K562 (cell line): ENCODE measurements around the gene BHLHE40. TPM values are rescaled to one million over a fixed set of nuclear protein-coding genes. Genes with fewer than 3 reads are reported as not detected.

Source experiments
- ARID1B ChIP-seq: fragments of 450-650 bp; IDR thresholded peaks from 2 replicates; pipeline ENCODE4 v1.6.1; 2016; ENCODE audit warnings: antibody characterized with exemption, mild to moderate bottlenecking, inconsistent platforms
- ARID2 ChIP-seq: fragments of 450-650 bp; IDR thresholded peaks from 2 replicates; pipeline ENCODE4 v1.6.1; 2017; ENCODE audit warnings: antibody characterized with exemption, mild to moderate bottlenecking
- CCNT2 ChIP-seq: IDR thresholded peaks from 2 replicates; pipeline ENCODE4 v1.6.1; 2011; ENCODE audit warnings: borderline replicate concordance, low read depth, mild to moderate bottlenecking, moderate library complexity, mixed read lengths, low read length; ENCODE audit not compliant: insufficient read length; ENCODE audit errors: extremely low read depth
- CEBPB ChIP-seq: fragments of 450-650 bp; IDR thresholded peaks from 2 replicates; pipeline ENCODE4 v1.6.1; 2016; ENCODE audit warnings: missing genetic modification characterization, missing compliant biosample characterization
- CHD7 ChIP-seq: fragments of 200-600 bp; sonication (generic); IDR thresholded peaks from one replicate; pipeline ENCODE4 v1.6.1; 2012; ENCODE audit warnings: mild to moderate bottlenecking, low read depth, low read length, inconsistent platforms
- ELF2 ChIP-seq: fragments of 250-450 bp; sonication (Bioruptor Pico); IDR thresholded peaks from 2 replicates; pipeline ENCODE4 v1.5.0; 2021; ENCODE audit warnings: mild to moderate bottlenecking
- ILK ChIP-seq: fragments of 450-650 bp; IDR thresholded peaks from 2 replicates; pipeline ENCODE4 v1.6.1; 2016; ENCODE audit warnings: missing genetic modification characterization, low read depth, mild to moderate bottlenecking, missing compliant biosample characterization, moderate library complexity, borderline replicate concordance
- KAT7 ChIP-seq: sonication (generic); formaldehyde crosslinking; IDR thresholded peaks from 2 replicates; pipeline ENCODE4 v1.8.0; 2022; ENCODE audit warnings: missing genetic modification reagents, mild to moderate bottlenecking, borderline replicate concordance
- RNF219 ChIP-seq: fragments of 250-450 bp; sonication (Bioruptor Pico); IDR thresholded peaks from 2 replicates; pipeline ENCODE4 v1.5.0; 2022; ENCODE audit warnings: mild to moderate bottlenecking
- SMAD2 ChIP-seq: fragments of 150-350 bp; IDR thresholded peaks from 2 replicates; pipeline ENCODE4 v1.6.1; 2014; ENCODE audit warnings: low read depth, mild to moderate bottlenecking, low read length
- ZNF668 ChIP-seq: fragments of 250-450 bp; sonication (Bioruptor Pico); IDR thresholded peaks from 2 replicates; pipeline ENCODE4 v1.8.0; 2022; ENCODE audit warnings: mild to moderate bottlenecking, inconsistent platforms
- polyA plus RNA-seq, 8 experiments: library from polyadenylated mRNA; depleted of rRNA in 4 of 8; stranded (reverse) in 5 of 8; unstranded in 3 of 8; fragments of >200 nt; fragmentation: Nextera tagmentation in 2 of 8; fragmentation: Illumina TruSeq in 1 of 8; extraction: Ambion mirVana in 2 of 8; extraction: Trizol in 1 of 8; gene quantifications; 2 replicates each; pipeline versions ENCODE4 v1.2.1 to v1.2.3, GENCODE V29; 2011 to 2014; ENCODE audit warnings: inconsistent platforms in 1 of 8, missing spikeins in 1 of 8
- total RNA-seq, 7 experiments: library from RNA; depleted of rRNA in 6 of 7; stranded (reverse); fragments of >200 nt in 6 of 7; fragmentation: Illumina TruSeq in 2 of 7; extraction: Trizol in 2 of 7; gene quantifications; 2 replicates each; pipeline versions ENCODE4 v1.2.1 to v1.2.3, GENCODE V29; 2011 to 2021; ENCODE audit warnings: low replicate concordance in 1 of 7

Gene BHLHE40
- total and polyA plus RNA-seq, 9 of the 15 experiments (the other 6 are each of a cell fraction or from before 2014, with no cell fraction given): 12.0 to 83.9 (median 31.4) TPM

DNA sequence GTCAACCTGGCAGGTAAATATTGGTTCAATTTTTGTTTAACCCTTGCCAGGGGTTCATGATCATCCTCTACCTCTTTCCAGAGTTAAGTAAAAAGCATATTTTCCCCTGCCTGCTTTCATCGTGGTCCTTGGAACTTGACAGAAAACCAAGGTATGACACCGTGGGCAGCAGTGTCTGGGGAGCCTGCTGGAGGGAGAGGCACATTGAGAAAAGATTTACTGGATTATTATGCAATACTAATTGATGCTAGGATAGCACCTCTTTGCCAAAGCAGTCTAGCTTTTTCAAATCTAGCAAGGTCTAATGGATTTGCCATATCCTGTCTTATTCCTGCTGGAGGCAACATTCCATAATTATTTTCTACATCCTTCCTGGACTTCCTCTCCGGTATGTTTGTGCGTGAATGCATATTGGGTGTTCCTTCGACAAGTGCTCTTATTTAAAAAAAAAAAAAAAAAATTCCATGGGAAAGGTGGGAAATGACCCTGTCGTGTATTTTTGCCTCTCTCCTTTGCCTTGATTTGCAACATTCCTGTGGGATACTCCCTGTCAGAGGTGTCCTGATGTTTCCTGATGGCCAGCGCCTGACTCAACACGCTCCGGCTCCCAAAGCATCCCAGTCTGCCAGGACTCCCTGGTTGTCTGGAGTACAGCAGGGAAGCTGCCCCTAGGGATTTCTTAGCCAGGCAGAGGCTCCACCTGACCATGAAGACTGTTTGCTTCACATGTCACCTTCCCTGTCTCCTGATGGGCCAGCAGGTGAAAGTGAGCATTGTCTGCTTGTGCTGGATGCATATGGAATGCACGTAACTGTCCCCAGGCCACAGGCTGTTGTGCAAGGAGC lies 6.3 kb downstream of the BHLHE40 start (continued):
- TF ChIP-seq CHD7 (peak; percentile 64), KAT7 (CRISPR knock-in tag) (0 out of 2 replicates have a peak, but pooled peaks have one; percentile 20), ZNF668 (CRISPR knock-in tag) (peak; percentile 68; the same call in 1 of the 2 replicates), RNF219 (CRISPR knock-in tag) (peak; percentile 81; the same call in 1 of the 2 replicates), ARID2 (0 out of 2 replicates have a peak, but pooled peaks have one; percentile 34), ILK (no peak), ARID1B (no peak), ELF2 (CRISPR knock-in tag) (peak; percentile 74; the same call in 1 of the 2 replicates), SMAD2 (no peak), CCNT2 (peak; percentile 51), CEBPB (tag) (peak; percentile 95)
